Osteocyte (in vitro differentiated cells): Measurements from ENCODE around the gene CCDC174. TPM values are rescaled to one million over a fixed set of nuclear protein-coding genes. Genes with fewer than 3 reads are reported as not detected.

Experiments used
- DNase-seq: peaks from one replicate; pipeline ENCODE4 v3.0.0; 2021; ENCODE audit warnings: mixed read lengths; ENCODE audit not compliant: unreplicated experiment; ENCODE audit errors: extremely low spot score
- H3K27ac Mint-ChIP-seq: one replicate; pipeline ENCODE4 v1.8.0; 2021; ENCODE audit warnings: mild to moderate bottlenecking, mixed read lengths; ENCODE audit not compliant: unreplicated experiment
- H3K27me3 Mint-ChIP-seq: one replicate; pipeline ENCODE4 v1.8.0; 2021; ENCODE audit warnings: mixed read lengths; ENCODE audit not compliant: unreplicated experiment
- H3K36me3 Mint-ChIP-seq: one replicate; pipeline ENCODE4 v1.8.0; 2021; ENCODE audit warnings: mixed read lengths; ENCODE audit not compliant: unreplicated experiment
- H3K4me1 Mint-ChIP-seq: one replicate; pipeline ENCODE4 v1.8.0; 2021; ENCODE audit warnings: mixed read lengths; ENCODE audit not compliant: unreplicated experiment
- H3K4me3 Mint-ChIP-seq: one replicate; pipeline ENCODE4 v1.8.0; 2021; ENCODE audit warnings: mild to moderate bottlenecking, moderate library complexity, mixed read lengths; ENCODE audit not compliant: unreplicated experiment
- H3K9me3 Mint-ChIP-seq: one replicate; pipeline ENCODE4 v1.8.0; 2021; ENCODE audit warnings: mixed read lengths; ENCODE audit not compliant: unreplicated experiment
- CTCF ChIP-seq: fragments of 200-600 bp; sonication (generic); IDR thresholded peaks from 2 replicates; pipeline ENCODE4 v1.5.0; 2021; ENCODE audit warnings: antibody characterized with exemption, mild to moderate bottlenecking, moderate library complexity
- total RNA-seq: library from RNA; stranded (reverse); gene quantifications from 2 replicates; pipeline ENCODE4 v1.2.1, GENCODE V29; 2021

The CCDC174 gene
- total RNA-seq, 1 donor from 2014 or later, result 18.4 TPM

GRCh38 chr3:14678015-14678503 is 26.5 kb downstream of the CCDC174 start:
- Mint-ChIP-seq H3K4me1 (no peaks in the 10 kb centered on the region), H3K4me3 (no peak overlapping the region), H3K36me3 (no peaks in the 10 kb centered on the region), H3K27ac (no peak overlapping the region), H3K9me3 (peaks cover 9% of the 10 kb centered on the region), H3K27me3 (no peaks in the 10 kb centered on the region)
- no peak for TF ChIP-seq CTCF
- DNase-seq, result no peak

- Mint-ChIP-seq H3K4me3 (no peak overlapping the region), H3K9me3 (peaks cover 9% of the 10 kb centered on the region), H3K27me3 (peaks cover 3% of the 10 kb centered on the region), H3K36me3 (no peaks in the 10 kb centered on the region), H3K27ac (no peak overlapping the region), H3K4me1 (no peaks in the 10 kb centered on the region)
- DNase-seq, result no peak
- TF ChIP-seq CTCF, result no peak
Observed at GRCh38 chr3:14680115-14680514, 28.6 kb downstream of the CCDC174 start.

GRCh38 chr3:14680716-14681115 is 29.2 kb downstream of the CCDC174 start:
- no peaks in the 10 kb centered on the region for H3K36me3 Mint-ChIP-seq
- H3K4me1 Mint-ChIP-seq, result no peaks in the 10 kb centered on the region
- no peak overlapping the region for H3K27ac Mint-ChIP-seq
- peaks cover 6% of the 10 kb centered on the region for H3K27me3 Mint-ChIP-seq
- peaks cover 9% of the 10 kb centered on the region for H3K9me3 Mint-ChIP-seq
- no peak for TF ChIP-seq CTCF
- no peak overlapping the region for H3K4me3 Mint-ChIP-seq
- no peak for DNase-seq

- Mint-ChIP-seq H3K9me3 (peaks cover 9% of the 10 kb centered on the region), H3K4me1 (no peaks in the 10 kb centered on the region), H3K27ac (no peak overlapping the region), H3K4me3 (no peak overlapping the region), H3K36me3 (no peaks in the 10 kb centered on the region), H3K27me3 (peaks cover 34% of the 10 kb centered on the region)
- DNase-seq, result no peak
- TF ChIP-seq CTCF, result no peak
Observed at GRCh38 chr3:14684447-14684846, 32.9 kb downstream of the CCDC174 start.

- Mint-ChIP-seq H3K27ac (no peak overlapping the region), H3K4me1 (no peaks in the 10 kb centered on the region), H3K27me3 (peaks cover 36% of the 10 kb centered on the region), H3K36me3 (no peaks in the 10 kb centered on the region), H3K9me3 (peaks cover 2% of the 10 kb centered on the region), H3K4me3 (no peak overlapping the region)
- DNase-seq, result no peak
- no peak for TF ChIP-seq CTCF
Observed at GRCh38 chr3:14685179-14685578, 33.6 kb downstream of the CCDC174 start.
